HepG2 (cell line): ENCODE results near the gene PRKAG3. TPM values are rescaled to one million over a fixed set of nuclear protein-coding genes. Genes with fewer than 3 reads are reported as not detected.

Source experiments
- ATAC-seq: fragments of 200-7000 bp; cut with Tn5 transposase; 3 replicates; pipeline ENCODE4 v1.9.1; 2020; ENCODE audit warnings: mild to moderate bottlenecking, moderate library complexity
- BruUV-seq: library from RNA; stranded (reverse); fragments of 400-500 nt; replicated peaks from 2 replicates; lab custom pipeline; 2021; lab: Mats Ljungman, UMichigan
- CTCF ChIA-PET: fragments of 300-600 bp; formaldehyde crosslinking; extraction: SDS; loops from one replicate; lab custom pipeline; 2021; ENCODE audit warnings: low total read pairs, inconsistent platforms, low intra/inter-chr PET ratio; lab: Yijun Ruan, JAX
- POLR2A ChIA-PET: fragments of 350-600 bp; sonication (Branson Sonifier 250); formaldehyde crosslinking; loops from one replicate; lab custom pipeline; 2020; ENCODE audit warnings: antibody characterized with exemption, inconsistent platforms; lab: Yijun Ruan, JAX
- DNase-seq: peaks from one replicate; pipeline ENCODE4 v3.0.0-alpha.2; 2015; ENCODE audit warnings: low spot score
- FAIRE-seq: peaks from 3 replicates; lab custom pipeline; 2011; peaks lifted over from hg19 to GRCh38; lab: Jason Lieb, UNC
- H2AFZ ChIP-seq: one replicate; pipeline ENCODE4 v1.6.1; 2011; ENCODE audit warnings: low read length, inconsistent platforms
- H3K27ac ChIP-seq: fragments of 300-600 bp; 3 replicates; pipeline ENCODE4 v1.8.0; 2011; ENCODE audit warnings: mixed run types, mild to moderate bottlenecking, mixed read lengths, low read length, inconsistent platforms; ENCODE audit not compliant: insufficient read depth; ENCODE audit errors: extremely low read length
- H3K27me3 ChIP-seq, 2 experiments: fragments of 200-600 bp in 1 of 2; 2 replicates in 1 of 2; 3 replicates in 1 of 2; pipeline versions ENCODE4 v1.6.0 to v1.8.0; 2011; ENCODE audit warnings: low read length in 2 of 2, mild to moderate bottlenecking in 2 of 2, moderate library complexity in 2 of 2, inconsistent platforms in 1 of 2; ENCODE audit not compliant: insufficient read depth in 2 of 2, control insufficient read depth in 1 of 2
- H3K36me3 ChIP-seq, 2 experiments: fragments of 200-600 bp in 1 of 2; replicated peaks in 1 of 2; 2 replicates in 1 of 2; 3 replicates in 1 of 2; pipeline versions ENCODE4 v1.5.1 to v1.8.0; 2011; ENCODE audit warnings: low read length in 2 of 2, inconsistent platforms in 1 of 2; ENCODE audit not compliant: insufficient read depth in 2 of 2, control insufficient read depth in 1 of 2
- H3K4me1 ChIP-seq: 2 replicates; pipeline ENCODE4 v1.5.1; 2012; ENCODE audit warnings: low read length, inconsistent platforms; ENCODE audit not compliant: insufficient read depth
- H3K4me2 ChIP-seq: 2 replicates; pipeline ENCODE4 v1.6.0; 2011; ENCODE audit warnings: low read depth, low read length, inconsistent platforms
- H3K4me3 ChIP-seq, 3 experiments: fragments of 200-600 bp in 1 of 3; sonication (generic), shearing (Covaris generic) in 1 of 3; replicated peaks in 1 of 3; 2 replicates each; pipeline ENCODE4 v1.5.1; 2011 to 2016; ENCODE audit warnings: low read length in 3 of 3, inconsistent platforms in 2 of 3, low read depth in 2 of 3, mild to moderate bottlenecking in 2 of 3, control low read depth in 1 of 3, mixed read lengths in 1 of 3; ENCODE audit not compliant: insufficient read depth in 1 of 3
- H3K79me2 ChIP-seq: one replicate; pipeline ENCODE4 v1.6.1; 2011; ENCODE audit warnings: low read length, inconsistent platforms; ENCODE audit not compliant: insufficient read depth
- H3K9ac ChIP-seq: 2 replicates; pipeline ENCODE4 v1.6.0; 2011; ENCODE audit warnings: mild to moderate bottlenecking, low read depth, low read length, inconsistent platforms; ENCODE audit not compliant: insufficient read depth
- H3K9me3 ChIP-seq: 2 replicates; pipeline ENCODE4 v1.5.1; 2012; ENCODE audit warnings: mild to moderate bottlenecking, low read length
- H4K20me1 ChIP-seq: 2 replicates; pipeline ENCODE4 v1.6.0; 2011; ENCODE audit warnings: inconsistent platforms, mild to moderate bottlenecking, low read length, moderate library complexity; ENCODE audit not compliant: insufficient read depth
- GPN1 ChIP-seq: sonication (generic); formaldehyde crosslinking; IDR thresholded peaks from 2 replicates; pipeline ENCODE4 v1.5.1; 2020; ENCODE audit warnings: missing genetic modification reagents, borderline replicate concordance
- THAP11 ChIP-seq: IDR thresholded peaks from 2 replicates; pipeline ENCODE4 v1.6.1; 2016; ENCODE audit warnings: missing biosample characterization, missing genetic modification reagents
- ZNF225 ChIP-seq: sonication (generic); formaldehyde crosslinking; IDR thresholded peaks from 2 replicates; pipeline ENCODE4 v1.4.0; 2020; ENCODE audit warnings: mild to moderate bottlenecking, missing genetic modification reagents
- WGBS: methylation state at CpG from one replicate; pipeline ENCODE4 v1.1.6; 2017; ENCODE audit warnings: low lambda C conversion rate; 5-methylcytosine and 5-hydroxymethylcytosine counted together
- in situ Hi-C: cut with HindIII; loops from 2 replicates; pipeline ENCODE4 v1.10.0; 2017; ENCODE audit warnings: low pct_unique_long_range_greater_than_20kb; ENCODE audit not compliant: extremely low pct_ligation_motif_present
- intact Hi-C: fragments of 100-400 bp; cut with micrococcal nuclease; formaldehyde crosslinking; loops from one replicate; pipeline ENCODE4 v1.10.0; 2022; ENCODE audit not compliant: unreplicated experiment
- polyA plus RNA-seq, 8 experiments: library from polyadenylated mRNA; depleted of rRNA in 3 of 8; stranded (reverse) in 7 of 8; unstranded in 1 of 8; fragments of >200 nt; fragmentation: Illumina TruSeq in 4 of 8; extraction: Trizol in 4 of 8; gene quantifications; 2 replicates each; pipeline versions ENCODE4 v1.2.1 to v1.2.3, GENCODE V29; 2011 to 2016; ENCODE audit warnings: low read depth in 4 of 8, missing spikeins in 1 of 8, mixed read lengths in 1 of 8; ENCODE audit not compliant: insufficient read depth in 1 of 8
- total RNA-seq, 5 experiments: library from RNA; depleted of rRNA; stranded (reverse); fragments of >200 nt; fragmentation: Illumina TruSeq; extraction: Trizol; gene quantifications; 2 replicates each; pipeline ENCODE4 v1.2.3, GENCODE V29; 2016; ENCODE audit warnings: low read depth in 1 of 5
- TF ChIP-seq, protein P1 (sequence below): sonication (generic); formaldehyde crosslinking; IDR thresholded peaks from 2 replicates; pipeline ENCODE4 v1.4.0; 2020; ENCODE audit warnings: mild to moderate bottlenecking, missing genetic modification reagents
- TF ChIP-seq, protein P2 (sequence below): sonication (generic); formaldehyde crosslinking; IDR thresholded peaks from 2 replicates; pipeline ENCODE4 v1.4.0; 2020; ENCODE audit warnings: mild to moderate bottlenecking, missing genetic modification reagents
- TF ChIP-seq, protein P3 (sequence below): sonication (generic); formaldehyde crosslinking; conservative IDR thresholded peaks from 2 replicates; pipeline ENCODE4 v1.8.1; 2023; ENCODE audit warnings: missing genetic modification reagents

The PRKAG3 gene
- total and polyA plus RNA-seq, 2 of the 13 experiments (the other 11 are each of a cell fraction or from before 2014, with no cell fraction given): not detected

DNA sequence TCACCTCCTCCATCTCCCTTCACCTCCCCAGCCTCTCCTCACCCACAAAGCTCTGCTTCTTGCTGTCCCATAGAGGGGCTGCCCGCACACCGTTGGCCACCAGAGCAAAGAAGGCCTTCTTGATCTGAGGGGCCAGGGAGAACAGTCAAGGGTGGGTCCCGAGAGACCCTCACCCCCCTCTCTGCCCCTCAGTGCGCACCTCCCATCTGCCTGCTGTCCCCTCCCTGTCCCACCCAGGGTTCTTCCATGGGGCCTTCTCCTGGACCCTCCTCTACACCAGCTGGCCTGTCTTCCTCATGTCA is 3.2 kb downstream of the PRKAG3 start:
- FAIRE-seq (no peak), DNase-seq (no peak), ATAC-seq (peak; percentile 5; the same call in 2 of the 3 replicates)
- Histone ChIP-seq H3K27me3 (peaks cover 14 to 61% of the 10 kb centered on the region in 2 experiments; a peak in 4 of 5 replicates), H2AFZ (no peak overlapping the region), H3K4me2 (peak overlapping the region; percentile 15; the same call in 1 of the 2 replicates), H3K9ac (no peak overlapping the region), H3K9me3 (no peaks in the 10 kb centered on the region), H3K4me1 (peaks cover 37% of the 10 kb centered on the region), H3K79me2 (no peaks in the 10 kb centered on the region), H4K20me1 (no peaks in the 10 kb centered on the region), H3K4me3 (no peak overlapping the region; a peak in 1 of 6 replicates), H3K27ac (no peak overlapping the region), H3K36me3 (no peaks in the 10 kb centered on the region)
- intact Hi-C loops: no loop called here
- BruUV-seq: no TSS peak
- 30% methylated on average over 4 of the region's 4 CpGs for WGBS
- TF ChIP-seq THAP11 (no peak), GPN1 (CRISPR knock-in tag) (no peak), ZNF225 (CRISPR knock-in tag) (0 out of 2 replicates have a peak, but pooled peaks have one; percentile 19)
- TF ChIP-seq, protein P1, sequence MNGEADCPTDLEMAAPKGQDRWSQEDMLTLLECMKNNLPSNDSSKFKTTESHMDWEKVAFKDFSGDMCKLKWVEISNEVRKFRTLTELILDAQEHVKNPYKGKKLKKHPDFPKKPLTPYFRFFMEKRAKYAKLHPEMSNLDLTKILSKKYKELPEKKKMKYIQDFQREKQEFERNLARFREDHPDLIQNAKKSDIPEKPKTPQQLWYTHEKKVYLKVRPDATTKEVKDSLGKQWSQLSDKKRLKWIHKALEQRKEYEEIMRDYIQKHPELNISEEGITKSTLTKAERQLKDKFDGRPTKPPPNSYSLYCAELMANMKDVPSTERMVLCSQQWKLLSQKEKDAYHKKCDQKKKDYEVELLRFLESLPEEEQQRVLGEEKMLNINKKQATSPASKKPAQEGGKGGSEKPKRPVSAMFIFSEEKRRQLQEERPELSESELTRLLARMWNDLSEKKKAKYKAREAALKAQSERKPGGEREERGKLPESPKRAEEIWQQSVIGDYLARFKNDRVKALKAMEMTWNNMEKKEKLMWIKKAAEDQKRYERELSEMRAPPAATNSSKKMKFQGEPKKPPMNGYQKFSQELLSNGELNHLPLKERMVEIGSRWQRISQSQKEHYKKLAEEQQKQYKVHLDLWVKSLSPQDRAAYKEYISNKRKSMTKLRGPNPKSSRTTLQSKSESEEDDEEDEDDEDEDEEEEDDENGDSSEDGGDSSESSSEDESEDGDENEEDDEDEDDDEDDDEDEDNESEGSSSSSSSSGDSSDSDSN: 0 out of 2 replicates have a peak, but pooled peaks have one; percentile 20
- TF ChIP-seq, protein P2, sequence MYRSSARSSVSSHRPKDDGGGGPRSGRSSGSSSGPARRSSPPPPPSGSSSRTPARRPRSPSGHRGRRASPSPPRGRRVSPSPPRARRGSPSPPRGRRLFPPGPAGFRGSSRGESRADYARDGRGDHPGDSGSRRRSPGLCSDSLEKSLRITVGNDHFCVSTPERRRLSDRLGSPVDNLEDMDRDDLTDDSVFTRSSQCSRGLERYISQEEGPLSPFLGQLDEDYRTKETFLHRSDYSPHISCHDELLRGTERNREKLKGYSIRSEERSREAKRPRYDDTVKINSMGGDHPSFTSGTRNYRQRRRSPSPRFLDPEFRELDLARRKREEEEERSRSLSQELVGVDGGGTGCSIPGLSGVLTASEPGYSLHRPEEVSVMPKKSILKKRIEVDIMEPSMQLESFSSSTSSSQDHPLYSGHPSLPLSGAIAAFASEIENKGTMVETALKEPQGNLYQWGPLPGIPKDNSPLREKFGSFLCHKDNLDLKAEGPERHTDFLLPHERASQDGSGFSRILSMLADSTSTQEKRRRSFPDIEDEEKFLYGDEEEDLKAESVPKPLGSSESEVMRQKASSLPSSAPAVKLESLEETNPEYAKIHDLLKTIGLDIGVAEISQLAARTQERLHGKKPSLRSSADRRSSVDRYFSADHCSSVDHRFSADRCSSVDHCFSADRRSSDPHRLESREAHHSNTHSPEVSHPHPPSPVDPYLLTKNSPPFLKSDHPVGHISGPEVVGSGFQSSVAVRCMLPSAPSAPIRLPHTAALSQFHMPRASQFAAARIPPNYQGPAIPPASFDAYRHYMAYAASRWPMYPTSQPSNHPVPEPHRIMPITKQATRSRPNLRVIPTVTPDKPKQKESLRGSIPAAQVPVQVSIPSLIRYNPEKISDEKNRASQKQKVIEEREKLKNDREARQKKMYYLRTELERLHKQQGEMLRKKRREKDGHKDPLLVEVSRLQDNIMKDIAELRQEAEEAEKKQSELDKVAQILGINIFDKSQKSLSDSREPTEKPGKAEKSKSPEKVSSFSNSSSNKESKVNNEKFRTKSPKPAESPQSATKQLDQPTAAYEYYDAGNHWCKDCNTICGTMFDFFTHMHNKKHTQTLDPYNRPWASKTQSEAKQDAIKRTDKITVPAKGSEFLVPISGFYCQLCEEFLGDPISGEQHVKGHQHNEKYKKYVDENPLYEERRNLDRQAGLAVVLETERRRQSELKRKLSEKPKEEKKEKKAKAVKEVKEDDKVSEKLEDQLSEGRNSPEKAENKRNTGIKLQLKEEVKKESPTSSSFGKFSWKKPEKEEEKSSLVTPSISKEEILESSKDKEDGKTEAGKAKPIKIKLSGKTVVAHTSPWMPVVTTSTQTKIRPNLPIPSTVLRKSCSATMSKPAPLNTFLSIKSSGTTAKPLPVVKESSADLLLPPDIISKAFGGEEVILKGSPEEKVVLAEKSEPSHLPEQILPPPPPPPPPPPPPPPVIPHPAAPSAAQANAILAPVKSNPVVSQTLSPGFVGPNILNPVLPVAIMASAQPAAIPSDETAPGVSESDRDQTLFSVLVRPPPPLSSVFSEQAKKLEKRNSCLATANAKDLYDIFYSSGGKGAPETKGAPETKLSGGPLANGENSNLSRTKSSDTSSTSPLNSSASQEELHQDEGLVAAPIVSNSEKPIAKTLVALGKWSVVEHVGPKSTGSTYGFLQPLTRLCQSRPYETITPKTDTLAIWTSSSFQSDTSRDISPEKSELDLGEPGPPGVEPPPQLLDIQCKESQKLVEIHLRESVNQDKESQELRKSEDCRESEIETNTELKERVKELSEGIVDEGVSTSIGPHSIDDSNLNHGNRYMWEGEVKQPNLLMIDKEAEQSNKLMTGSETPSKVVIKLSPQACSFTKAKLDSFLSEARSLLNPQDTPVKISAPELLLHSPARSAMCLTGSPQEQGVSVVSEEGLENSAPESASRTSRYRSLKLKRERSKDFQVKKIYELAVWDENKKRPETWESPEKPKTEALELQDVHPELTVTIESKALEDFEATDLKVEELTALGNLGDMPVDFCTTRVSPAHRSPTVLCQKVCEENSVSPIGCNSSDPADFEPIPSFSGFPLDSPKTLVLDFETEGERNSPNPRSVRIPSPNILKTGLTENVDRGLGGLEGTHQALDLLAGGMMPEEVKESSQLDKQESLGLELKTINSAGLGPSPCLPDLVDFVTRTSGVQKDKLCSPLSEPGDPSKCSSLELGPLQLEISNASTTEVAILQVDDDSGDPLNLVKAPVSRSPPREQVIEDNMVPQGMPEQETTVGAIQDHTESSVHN (CRISPR knock-in tag): no peak
- TF ChIP-seq, protein P3, sequence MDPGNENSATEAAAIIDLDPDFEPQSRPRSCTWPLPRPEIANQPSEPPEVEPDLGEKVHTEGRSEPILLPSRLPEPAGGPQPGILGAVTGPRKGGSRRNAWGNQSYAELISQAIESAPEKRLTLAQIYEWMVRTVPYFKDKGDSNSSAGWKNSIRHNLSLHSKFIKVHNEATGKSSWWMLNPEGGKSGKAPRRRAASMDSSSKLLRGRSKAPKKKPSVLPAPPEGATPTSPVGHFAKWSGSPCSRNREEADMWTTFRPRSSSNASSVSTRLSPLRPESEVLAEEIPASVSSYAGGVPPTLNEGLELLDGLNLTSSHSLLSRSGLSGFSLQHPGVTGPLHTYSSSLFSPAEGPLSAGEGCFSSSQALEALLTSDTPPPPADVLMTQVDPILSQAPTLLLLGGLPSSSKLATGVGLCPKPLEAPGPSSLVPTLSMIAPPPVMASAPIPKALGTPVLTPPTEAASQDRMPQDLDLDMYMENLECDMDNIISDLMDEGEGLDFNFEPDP (CRISPR knock-in tag): no peak
- ChIA-PET POLR2A (interaction anchor here (1.4 to 1.7 kb wide), 2 partner anchors 73 to 97 kb away, joined by 3 to 10 read pairs; no protein-coding TSS in a partner anchor), CTCF (interaction anchor here (1.3 kb wide), 1 partner anchor 20 kb away, joined by 3 read pairs; no protein-coding TSS in a partner anchor)
- in situ Hi-C loops: loop anchor here (25.0 kb wide), 1 partner anchor 91 kb away; no protein-coding TSS in a partner anchor
